ENCODE measurements around the gene C19orf38.

C19orf38 gene

GRCh38 chr19:10831987-10832938 lies 16.0 kb upstream of the C19orf38 start:
- Histone ChIP-seq H3K4me3 (no peak overlapping the region), H3K4me1 (peaks cover 0 to 21% (median 9%) of the 10 kb centered on the region in 4 donors), H3K27ac (no peak overlapping the region), H3K36me3 (peaks cover 10 to 71% (median 45%) of the 10 kb centered on the region in 3 donors), H3K9me3 (no peaks in the 10 kb centered on the region), H3K27me3 (no peaks in the 10 kb centered on the region)
- DNase-seq: no peak
- TF ChIP-seq, protein P1, sequence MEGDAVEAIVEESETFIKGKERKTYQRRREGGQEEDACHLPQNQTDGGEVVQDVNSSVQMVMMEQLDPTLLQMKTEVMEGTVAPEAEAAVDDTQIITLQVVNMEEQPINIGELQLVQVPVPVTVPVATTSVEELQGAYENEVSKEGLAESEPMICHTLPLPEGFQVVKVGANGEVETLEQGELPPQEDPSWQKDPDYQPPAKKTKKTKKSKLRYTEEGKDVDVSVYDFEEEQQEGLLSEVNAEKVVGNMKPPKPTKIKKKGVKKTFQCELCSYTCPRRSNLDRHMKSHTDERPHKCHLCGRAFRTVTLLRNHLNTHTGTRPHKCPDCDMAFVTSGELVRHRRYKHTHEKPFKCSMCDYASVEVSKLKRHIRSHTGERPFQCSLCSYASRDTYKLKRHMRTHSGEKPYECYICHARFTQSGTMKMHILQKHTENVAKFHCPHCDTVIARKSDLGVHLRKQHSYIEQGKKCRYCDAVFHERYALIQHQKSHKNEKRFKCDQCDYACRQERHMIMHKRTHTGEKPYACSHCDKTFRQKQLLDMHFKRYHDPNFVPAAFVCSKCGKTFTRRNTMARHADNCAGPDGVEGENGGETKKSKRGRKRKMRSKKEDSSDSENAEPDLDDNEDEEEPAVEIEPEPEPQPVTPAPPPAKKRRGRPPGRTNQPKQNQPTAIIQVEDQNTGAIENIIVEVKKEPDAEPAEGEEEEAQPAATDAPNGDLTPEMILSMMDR (IDR thresholded peaks at IDR 0.05): no peak
- intact Hi-C loops (cut with DNase I; ENCODE audit: low total_unique reads): no loop called here

GRCh38 chr19:10832939-10833296 lies 15.3 kb upstream of the C19orf38 start:
- H3K36me3 ChIP-seq: peaks cover 9 to 64% (median 39%) of the 10 kb centered on the region in 3 donors

GRCh38 chr19:10835089-10835753 lies 13.0 kb upstream of the C19orf38 start:
- H3K36me3 ChIP-seq: peaks cover 0 to 41% (median 25%) of the 10 kb centered on the region in 3 donors
- H3K27me3 ChIP-seq: no peaks in the 10 kb centered on the region
- TF ChIP-seq, protein P1 (IDR thresholded peaks at IDR 0.05): no peak
- H3K9me3 ChIP-seq: no peaks in the 10 kb centered on the region
- intact Hi-C loops (cut with DNase I; ENCODE audit: low total_unique reads): no loop called here
- H3K27ac ChIP-seq: peak overlapping the region; percentile 95 to 99
- peak overlapping the region; percentile 69 to 74 for H3K4me3 ChIP-seq
- H3K4me1 ChIP-seq: peaks cover 0 to 21% (median 9%) of the 10 kb centered on the region in 4 donors
- peak in 1 of 2 donors; percentile 100 for DNase-seq

More at GRCh38 chr19:10832939-10833296, 15.3 kb upstream of the C19orf38 start:
- intact Hi-C loops (cut with DNase I; ENCODE audit: low total_unique reads): no loop called here
- Histone ChIP-seq H3K4me1 (peaks cover 0 to 21% (median 9%) of the 10 kb centered on the region in 4 donors), H3K4me3 (no peak overlapping the region), H3K27me3 (no peaks in the 10 kb centered on the region), H3K27ac (no peak overlapping the region), H3K9me3 (no peaks in the 10 kb centered on the region)
- TF ChIP-seq, protein P1 (IDR thresholded peaks at IDR 0.05): no peak
- no peak for DNase-seq

- Histone ChIP-seq H3K4me1 (peaks cover 0 to 21% (median 9%) of the 10 kb centered on the region in 4 donors), H3K27ac (peak within 1 kb of the TSS; percentile 95 to 99), H3K27me3 (no peaks in the 10 kb centered on the region), H3K36me3 (peaks cover 0 to 34% (median 18%) of the 10 kb centered on the region in 3 donors), H3K4me3 (peak within 1 kb of the TSS; percentile 69 to 74), H3K9me3 (no peaks in the 10 kb centered on the region)
- peak; percentile 96 to 100 for DNase-seq
- intact Hi-C loops (cut with DNase I; ENCODE audit: low total_unique reads): loop anchor here (2.0 kb wide), 1 partner anchor 25 kb away; no protein-coding TSS in a partner anchor
- TF ChIP-seq, protein P1 (IDR thresholded peaks at IDR 0.05): peak; percentile 17 to 63
Measured at GRCh38 chr19:10835754-10836478, 12.3 kb upstream of the C19orf38 start, which contains the start of gene TMED1. Gene TMED1 (minus strand): TSS chr19:10836212. CDS start chr19:10836191, 21 bp downstream.
